Neural cell (in vitro differentiated cells): Measurements from ENCODE around the gene AHCTF1. TPM values are rescaled to one million over a fixed set of nuclear protein-coding genes. Genes with fewer than 3 reads are reported as not detected.

Source experiments
- H2AFZ ChIP-seq: fragments of 200-600, 300-800 bp; sonication (generic), shearing (Covaris generic); 2 replicates; pipeline ENCODE4 v1.6.0; 2014; ENCODE audit warnings: low read depth, mild to moderate bottlenecking, antibody characterized with exemption, low read length, moderate library complexity
- H3F3A ChIP-seq: fragments of 200-600 bp; shearing (Covaris generic); 2 replicates; pipeline ENCODE4 v1.6.1; 2016; ENCODE audit warnings: mild to moderate bottlenecking, moderate library complexity, mixed read lengths, antibody characterized with exemption, low read length; ENCODE audit not compliant: insufficient read depth, poor library complexity, severe bottlenecking
- H3K27ac ChIP-seq: fragments of 200-600, 300-800 bp; sonication (generic), shearing (Covaris generic); 2 replicates; pipeline ENCODE4 v1.5.1; 2014; ENCODE audit warnings: mild to moderate bottlenecking, low read length, moderate library complexity
- H3K27me3 ChIP-seq: fragments of 300-800, 200-600 bp; sonication (generic), shearing (Covaris generic); 2 replicates; pipeline ENCODE4 v1.6.0; 2014; ENCODE audit warnings: mild to moderate bottlenecking, low read depth, low read length, moderate library complexity; ENCODE audit not compliant: insufficient read depth
- H3K36me3 ChIP-seq: fragments of 300-800, 200-600 bp; sonication (generic), shearing (Covaris generic); 2 replicates; pipeline ENCODE4 v1.5.1; 2014; ENCODE audit warnings: mild to moderate bottlenecking, antibody characterized with exemption, low read length, moderate library complexity; ENCODE audit not compliant: insufficient read depth
- H3K4me2 ChIP-seq: fragments of 300-800, 200-600 bp; sonication (generic), shearing (Covaris generic); 2 replicates; pipeline ENCODE4 v1.6.0; 2014; ENCODE audit warnings: mild to moderate bottlenecking, low read length
- H3K4me3 ChIP-seq: fragments of 300-800, 200-600 bp; sonication (generic), shearing (Covaris generic); 2 replicates; pipeline ENCODE4 v1.5.1; 2014; ENCODE audit warnings: mild to moderate bottlenecking, low read length, moderate library complexity
- H3K79me2 ChIP-seq: fragments of 200-600 bp; shearing (Covaris generic); replicated peaks from 2 replicates; pipeline ENCODE4 v1.6.0; 2014; ENCODE audit warnings: mild to moderate bottlenecking, low read length, moderate library complexity; ENCODE audit not compliant: insufficient read depth
- H3K9ac ChIP-seq: fragments of 300-800, 200-600 bp; sonication (generic), shearing (Covaris generic); 2 replicates; pipeline ENCODE4 v1.6.1; 2016; ENCODE audit warnings: mild to moderate bottlenecking, low read length, mixed read lengths
- H3K9me2 ChIP-seq: fragments of 200-600 bp; shearing (Covaris generic); 2 replicates; pipeline ENCODE4 v1.6.1; 2016; ENCODE audit warnings: mild to moderate bottlenecking, low read length, mixed read lengths; ENCODE audit not compliant: insufficient read depth
- H3K9me3 ChIP-seq: fragments of 200-600, 300-800 bp; sonication (generic), shearing (Covaris generic); 2 replicates; pipeline ENCODE4 v1.6.1; 2016; ENCODE audit warnings: mild to moderate bottlenecking, mixed run types, low read length, moderate library complexity, mixed read lengths
- H4K20me1 ChIP-seq: fragments of 200-600 bp; shearing (Covaris generic); 2 replicates; pipeline ENCODE4 v1.6.1; 2016; ENCODE audit warnings: mild to moderate bottlenecking, mixed run types; ENCODE audit not compliant: insufficient read depth
- EP300 ChIP-seq: fragments of 450-650 bp; conservative IDR thresholded peaks from 2 replicates; pipeline ENCODE4 v1.6.1; 2014; ENCODE audit warnings: antibody characterized with exemption, mild to moderate bottlenecking, moderate library complexity; ENCODE audit not compliant: poor library complexity, severe bottlenecking
- EZH2 ChIP-seq: fragments of 200-600, 300-800 bp; shearing (Covaris generic), sonication (generic); IDR thresholded peaks from 2 replicates; pipeline ENCODE4 v1.6.1; 2014; ENCODE audit warnings: antibody characterized with exemption, low read length, borderline replicate concordance, mild to moderate bottlenecking; ENCODE audit not compliant: insufficient read depth, poor library complexity, severe bottlenecking
- MXI1 ChIP-seq: fragments of 450-650 bp; conservative IDR thresholded peaks from 2 replicates; pipeline ENCODE4 v1.6.1; 2014; ENCODE audit warnings: antibody characterized with exemption, mild to moderate bottlenecking; ENCODE audit not compliant: poor library complexity, severe bottlenecking
- POLR2AphosphoS5 ChIP-seq: IDR thresholded peaks from 2 replicates; pipeline ENCODE4 v1.6.1; 2012
- RAD21 ChIP-seq: fragments of 450-650 bp; conservative IDR thresholded peaks from 2 replicates; pipeline ENCODE4 v1.6.1; 2014; ENCODE audit warnings: antibody characterized with exemption, mild to moderate bottlenecking, moderate library complexity
- REST ChIP-seq: IDR thresholded peaks from 2 replicates; pipeline ENCODE4 v1.6.1; 2012; ENCODE audit warnings: borderline replicate concordance
- SMC3 ChIP-seq: fragments of 450-650 bp; conservative IDR thresholded peaks from 2 replicates; pipeline ENCODE4 v1.6.1; 2014; ENCODE audit warnings: antibody characterized with exemption, mild to moderate bottlenecking, moderate library complexity; ENCODE audit not compliant: poor library complexity
- TAF1 ChIP-seq: IDR thresholded peaks from 2 replicates; pipeline ENCODE4 v1.6.1; 2012; ENCODE audit warnings: low read depth
- polyA plus RNA-seq: library from polyadenylated mRNA; depleted of rRNA; stranded (reverse); fragments of >200 nt; gene quantifications from 2 replicates; pipeline ENCODE4 v1.2.3, GENCODE V29; 2014
- TF ChIP-seq, protein P1 (sequence below): fragments of 450-650 bp; IDR thresholded peaks from 2 replicates; pipeline ENCODE4 v1.5.1; 2014; ENCODE audit warnings: antibody characterized with exemption, mild to moderate bottlenecking, moderate library complexity; ENCODE audit not compliant: poor library complexity, severe bottlenecking

The AHCTF1 gene
- polyA plus RNA-seq, 1 donor from 2014 or later: 27.1 TPM

DNA sequence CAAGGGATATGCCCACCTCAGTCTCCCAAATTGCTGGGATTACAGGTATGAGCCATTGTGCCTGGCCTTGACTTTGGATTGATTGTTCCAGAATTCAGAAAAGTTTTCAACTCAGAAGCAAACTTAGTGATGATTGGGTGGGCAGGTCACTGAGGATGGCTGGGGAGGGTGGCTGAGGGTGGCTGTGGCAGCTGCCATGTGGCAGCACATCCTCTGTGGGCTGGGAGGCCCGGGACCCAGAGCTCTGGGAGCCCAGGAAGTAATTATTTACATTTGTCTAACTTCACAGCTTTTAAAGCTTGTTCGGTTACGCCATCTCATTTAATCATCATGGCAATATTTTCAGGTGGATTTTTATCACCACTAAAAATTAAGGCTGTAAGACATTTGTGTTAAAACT, 131.4 kb downstream of the AHCTF1 start:
- Histone ChIP-seq H3K4me3 (no peak overlapping the region), H3K4me2 (no peak overlapping the region), H3K27me3 (no peaks in the 10 kb centered on the region), H3K9me2 (no peaks in the 10 kb centered on the region), H3K79me2 (no peaks in the 10 kb centered on the region), H3K9me3 (no peaks in the 10 kb centered on the region), H4K20me1 (no peaks in the 10 kb centered on the region), H3F3A (no peaks in the 10 kb centered on the region), H3K27ac (no peak overlapping the region), H2AFZ (no peak overlapping the region), H3K36me3 (no peaks in the 10 kb centered on the region), H3K9ac (no peak overlapping the region)
- TF ChIP-seq POLR2AphosphoS5 (no peak), RAD21 (no peak), SMC3 (no peak), MXI1 (no peak), EP300 (no peak), REST (no peak), EZH2 (no peak), TAF1 (no peak)
- TF ChIP-seq, protein P1, sequence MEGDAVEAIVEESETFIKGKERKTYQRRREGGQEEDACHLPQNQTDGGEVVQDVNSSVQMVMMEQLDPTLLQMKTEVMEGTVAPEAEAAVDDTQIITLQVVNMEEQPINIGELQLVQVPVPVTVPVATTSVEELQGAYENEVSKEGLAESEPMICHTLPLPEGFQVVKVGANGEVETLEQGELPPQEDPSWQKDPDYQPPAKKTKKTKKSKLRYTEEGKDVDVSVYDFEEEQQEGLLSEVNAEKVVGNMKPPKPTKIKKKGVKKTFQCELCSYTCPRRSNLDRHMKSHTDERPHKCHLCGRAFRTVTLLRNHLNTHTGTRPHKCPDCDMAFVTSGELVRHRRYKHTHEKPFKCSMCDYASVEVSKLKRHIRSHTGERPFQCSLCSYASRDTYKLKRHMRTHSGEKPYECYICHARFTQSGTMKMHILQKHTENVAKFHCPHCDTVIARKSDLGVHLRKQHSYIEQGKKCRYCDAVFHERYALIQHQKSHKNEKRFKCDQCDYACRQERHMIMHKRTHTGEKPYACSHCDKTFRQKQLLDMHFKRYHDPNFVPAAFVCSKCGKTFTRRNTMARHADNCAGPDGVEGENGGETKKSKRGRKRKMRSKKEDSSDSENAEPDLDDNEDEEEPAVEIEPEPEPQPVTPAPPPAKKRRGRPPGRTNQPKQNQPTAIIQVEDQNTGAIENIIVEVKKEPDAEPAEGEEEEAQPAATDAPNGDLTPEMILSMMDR: no peak

- H3K9me3 ChIP-seq: no peaks in the 10 kb centered on the region
- H3K27ac ChIP-seq: no peak overlapping the region
- no peaks in the 10 kb centered on the region for H3K9me2 ChIP-seq
- no peak overlapping the region for H3K4me3 ChIP-seq
- TF ChIP-seq, protein P1: no peak
- TF ChIP-seq RAD21 (no peak), REST (no peak), EP300 (no peak), TAF1 (no peak), EZH2 (no peak), MXI1 (no peak), SMC3 (no peak), POLR2AphosphoS5 (no peak)
- no peak overlapping the region for H3K4me2 ChIP-seq
- no peak overlapping the region for H2AFZ ChIP-seq
- no peaks in the 10 kb centered on the region for H3K79me2 ChIP-seq
- H3K27me3 ChIP-seq: no peaks in the 10 kb centered on the region
- H3K9ac ChIP-seq: no peak overlapping the region
- H3F3A ChIP-seq: no peaks in the 10 kb centered on the region
- no peaks in the 10 kb centered on the region for H4K20me1 ChIP-seq
- no peaks in the 10 kb centered on the region for H3K36me3 ChIP-seq
These were observed 132.9 kb downstream of the AHCTF1 start for GRCh38 chr1:246798606-246799496.
